ENCODE results near the gene NAB2. TPM values are rescaled to one million over a fixed set of nuclear protein-coding genes. Genes with fewer than 3 reads are reported as not detected.

Gene NAB2
- total and polyA plus RNA-seq, 9 of the 15 experiments (the other 6 are each of a cell fraction or from before 2014, with no cell fraction given), result 0.45 to 40.9 (median 20.4) TPM

DNA sequence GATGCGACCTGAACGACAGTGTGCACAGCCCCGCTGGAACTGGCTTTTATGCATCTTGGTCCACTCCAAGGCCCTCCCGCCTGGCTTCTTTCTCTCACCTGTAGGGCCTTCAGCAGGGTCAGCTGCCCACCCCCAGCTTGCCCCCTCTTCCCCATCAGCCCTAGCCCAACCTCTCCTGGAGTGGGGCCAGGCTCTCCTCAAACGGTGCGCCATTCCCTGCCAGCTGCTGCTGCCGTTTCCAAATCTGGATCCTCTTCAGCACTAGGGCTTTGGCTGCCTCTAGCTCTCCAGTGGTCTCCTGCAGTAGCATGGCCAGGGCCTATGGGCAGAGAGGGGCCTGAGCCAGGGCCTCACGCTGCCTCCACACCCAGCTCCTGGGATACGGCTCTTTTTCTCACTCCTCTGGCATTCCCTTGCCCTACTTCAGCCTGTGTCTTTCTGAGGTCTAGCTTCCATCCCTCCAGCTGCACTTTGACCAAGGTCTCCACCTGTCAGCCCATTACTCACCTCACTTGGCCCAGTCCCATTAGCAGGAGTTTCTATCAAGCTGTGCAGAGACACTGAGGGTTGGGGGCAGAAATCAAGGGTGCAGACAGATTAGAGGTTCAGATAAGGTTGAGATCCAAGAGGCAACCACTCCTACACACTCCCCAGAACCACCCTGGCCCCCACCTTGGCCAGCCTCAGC is 17.3 kb downstream of the NAB2 start:
- peaks cover 12% of the 10 kb centered on the region; the same call in 2 of the 3 replicates for H3K79me2 ChIP-seq (ENCODE audit: control insufficient read depth, insufficient read depth, low read length)
- H3K27me3 ChIP-seq (ENCODE audit: control insufficient read depth in 2 of 2, insufficient read depth in 2 of 2, low read length in 2 of 2), result no peaks in the 10 kb centered on the region
- H3K4me2 ChIP-seq (ENCODE audit: insufficient read depth, low read length), result no peak overlapping the region
- ChIA-PET CTCF (ENCODE audit: low intra/inter-chr PET ratio) (no interaction called here), POLR2A (interaction anchor here (0.6 to 2.2 kb wide), 4 partner anchors 10 to 89 kb away, joined by 3 to 7 read pairs (median 4); no protein-coding TSS in a partner anchor)
- H3K27ac ChIP-seq (ENCODE audit: extremely low read depth, low read depth, low read length), result no peak overlapping the region
- H3K36me3 ChIP-seq (ENCODE audit: control insufficient read depth, insufficient read depth, low read length), result peaks cover 39% of the 10 kb centered on the region
- peak in 1 of 4 experiments; percentile 7 for DNase-seq (ENCODE audit: extremely low read depth in 1 of 4, low spot score in 3 of 4)
- no TSS peak for BruUV-seq (replicated peaks)
- FAIRE-seq, result no peak
- H3K9me1 ChIP-seq (ENCODE audit: control insufficient read depth, insufficient read depth, low read length), result no peaks in the 10 kb centered on the region
- peaks cover 31 to 64% of the 10 kb centered on the region in 2 experiments for H3K4me1 ChIP-seq (replicated peaks in 1 of 2; ENCODE audit: control insufficient read depth in 2 of 2, insufficient read depth in 2 of 2, low read length in 2 of 2)
- in situ Hi-C loops (cut with MboI) (no loop called here), intact Hi-C loops (cut with micrococcal nuclease) (no loop called here)
- no peaks in the 10 kb centered on the region for H3K9me3 ChIP-seq (replicated peaks; ENCODE audit: control insufficient read depth, insufficient read depth, low read depth, low read length)
- TF ChIP-seq CBFA2T3 (IDR thresholded peaks at IDR 0.05) (0 out of 2 replicates have a peak, but pooled peaks have one; percentile 5), ZNF134 (CRISPR knock-in tag; conservative IDR thresholded peaks at IDR 0.05) (no peak)
- no peak overlapping the region for H2AFZ ChIP-seq (ENCODE audit: low read depth, low read length)
- H4K20me1 ChIP-seq (replicated peaks; ENCODE audit: control insufficient read depth, insufficient read depth, low read length), result no peaks in the 10 kb centered on the region
- no peak overlapping the region for H3K4me3 ChIP-seq
- WGBS (ENCODE audit: insufficient coverage, low coverage, missing lambda C conversion rate), result 90% methylated on average over 6 of the region's 9 CpGs
- peak overlapping the region in 1 of 2 experiments; percentile 54; a peak in 2 of 4 replicates for H3K9ac ChIP-seq (ENCODE audit: insufficient read depth in 1 of 2, low read depth in 2 of 2, low read length in 2 of 2)
- no peak for ATAC-seq

DNA sequence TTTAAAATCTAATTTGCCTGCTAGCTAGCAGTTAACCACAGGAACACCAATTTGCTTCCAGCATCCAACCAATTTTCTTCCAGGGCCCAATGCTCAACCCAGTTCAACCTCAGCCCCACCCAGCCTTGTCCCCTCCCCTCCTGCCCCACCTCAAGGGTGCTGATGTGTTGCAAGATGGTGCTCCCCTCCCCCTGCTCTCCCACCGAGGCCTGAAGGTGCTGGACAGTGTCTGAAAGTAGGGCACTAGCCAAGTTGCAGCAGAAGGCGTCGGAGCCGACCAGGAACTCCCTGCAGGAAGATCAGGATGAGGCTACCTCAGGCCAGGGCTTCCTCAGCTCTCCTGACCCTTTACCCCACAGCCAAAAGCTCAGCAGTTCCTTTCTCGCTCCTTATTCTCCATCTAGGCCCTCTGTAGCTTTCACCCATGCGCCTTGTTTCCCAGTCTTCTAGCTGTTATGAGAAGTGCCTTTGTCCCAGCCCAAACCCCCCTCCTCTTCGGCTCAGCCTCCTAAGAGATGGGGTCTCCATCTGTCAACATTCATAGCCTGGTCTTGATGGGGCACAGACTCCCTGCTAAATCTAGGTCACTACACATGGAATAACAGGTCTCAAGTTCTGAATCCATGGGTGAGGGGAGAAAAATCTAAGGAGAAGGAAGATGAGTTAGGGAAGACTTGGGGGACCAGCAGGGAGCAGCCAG is 18.7 kb downstream of the NAB2 start:
- peak in 3 of 4 experiments; percentile 25 to 44 (median 32) for DNase-seq (ENCODE audit: extremely low read depth in 1 of 4, low spot score in 3 of 4)
- no peaks in the 10 kb centered on the region for H3K9me3 ChIP-seq (replicated peaks; ENCODE audit: control insufficient read depth, insufficient read depth, low read depth, low read length)
- peaks cover 36% of the 10 kb centered on the region for H3K36me3 ChIP-seq (ENCODE audit: control insufficient read depth, insufficient read depth, low read length)
- CTCF ChIA-PET (ENCODE audit: low intra/inter-chr PET ratio), result no interaction called here
- no peak overlapping the region for H3K4me3 ChIP-seq
- 63% methylated on average over 7 of the region's 7 CpGs for WGBS (ENCODE audit: insufficient coverage, low coverage, missing lambda C conversion rate)
- FAIRE-seq, result peak; percentile 35
- POLR2A ChIA-PET, result interaction anchor here (0.7 to 2.3 kb wide), 3 partner anchors 17 to 29 kb away, joined by 3 to 7 read pairs (median 4); no protein-coding TSS in a partner anchor
- peaks cover 12% of the 10 kb centered on the region; the same call in 2 of the 3 replicates for H3K79me2 ChIP-seq (ENCODE audit: control insufficient read depth, insufficient read depth, low read length)
- H3K9me1 ChIP-seq (ENCODE audit: control insufficient read depth, insufficient read depth, low read length), result no peaks in the 10 kb centered on the region
- H2AFZ ChIP-seq (ENCODE audit: low read depth, low read length), result no peak overlapping the region
- peak overlapping the region in 1 of 2 experiments; percentile 58; a peak in 1 of 4 replicates for H3K9ac ChIP-seq (ENCODE audit: insufficient read depth in 1 of 2, low read depth in 2 of 2, low read length in 2 of 2)
- no peak overlapping the region for H3K4me2 ChIP-seq (ENCODE audit: insufficient read depth, low read length)
- H3K4me1 ChIP-seq (replicated peaks in 1 of 2; ENCODE audit: control insufficient read depth in 2 of 2, insufficient read depth in 2 of 2, low read length in 2 of 2), result peaks cover 26 to 61% of the 10 kb centered on the region in 2 experiments
- no peaks in the 10 kb centered on the region for H3K27me3 ChIP-seq (ENCODE audit: control insufficient read depth in 2 of 2, insufficient read depth in 2 of 2, low read length in 2 of 2)
- intact Hi-C loops (cut with micrococcal nuclease), result no loop called here
- in situ Hi-C loops (cut with MboI), result no loop called here
- no peak overlapping the region for H3K27ac ChIP-seq (ENCODE audit: extremely low read depth, low read depth, low read length)
- no peaks in the 10 kb centered on the region for H4K20me1 ChIP-seq (replicated peaks; ENCODE audit: control insufficient read depth, insufficient read depth, low read length)
- no peak for ATAC-seq
- no TSS peak for BruUV-seq (replicated peaks)
- TF ChIP-seq ADNP (tag; IDR thresholded peaks at IDR 0.05) (no peak), XRCC5 (IDR thresholded peaks at IDR 0.05; ENCODE audit: low read depth, low read length) (no peak), BMI1 (IDR thresholded peaks at IDR 0.05; ENCODE audit: low read length) (no peak), KDM4B (IDR thresholded peaks at IDR 0.05; ENCODE audit: borderline replicate concordance in 2 of 2, low read depth in 1 of 2) (no peak), RFX7 (CRISPR knock-in tag; IDR thresholded peaks at IDR 0.05) (no peak)

Measured in K562 (cell line).